IPS-15b (cell line): ENCODE results near the gene SPEG.
"Not testable (repeated sequence)": the region's sequence is repeated elsewhere in the genome, so short reads cannot be mapped to it uniquely, and the experiment has no call there.

Source experiments
- H3K27me3 ChIP-seq: one replicate; pipeline ENCODE4 v1.6.1; 2013; ENCODE audit warnings: low read length; ENCODE audit not compliant: control insufficient read depth, insufficient read depth
- H3K36me3 ChIP-seq: one replicate; pipeline ENCODE4 v1.6.1; 2013; ENCODE audit warnings: low read length; ENCODE audit not compliant: control insufficient read depth, insufficient read depth
- H3K4me1 ChIP-seq: one replicate; pipeline ENCODE4 v1.6.1; 2013; ENCODE audit warnings: mild to moderate bottlenecking, low read length; ENCODE audit not compliant: control insufficient read depth, insufficient read depth
- H3K4me3 ChIP-seq: one replicate; pipeline ENCODE4 v1.5.1; 2013; ENCODE audit warnings: low read depth, low read length
- H3K9ac ChIP-seq: one replicate; pipeline ENCODE4 v1.6.1; 2013; ENCODE audit warnings: low read depth, mild to moderate bottlenecking, low read length
- H3K9me3 ChIP-seq: one replicate; pipeline ENCODE4 v1.6.1; 2013; ENCODE audit warnings: mild to moderate bottlenecking, low read length; ENCODE audit not compliant: control insufficient read depth, insufficient read depth

SPEG gene

GRCh38 chr2:219405958-219406860 is 28.4 kb upstream of the SPEG start:
- no peaks in the 10 kb centered on the region for H3K9me3 ChIP-seq
- H3K4me3 ChIP-seq: no peak overlapping the region
- H3K4me1 ChIP-seq: peaks cover 8% of the 10 kb centered on the region
- no peak overlapping the region for H3K9ac ChIP-seq
- no peaks in the 10 kb centered on the region for H3K36me3 ChIP-seq
- H3K27me3 ChIP-seq: no peaks in the 10 kb centered on the region

GRCh38 chr2:219406861-219407230 is 27.8 kb upstream of the SPEG start:
- peaks cover 8% of the 10 kb centered on the region for H3K4me1 ChIP-seq
- no peak overlapping the region for H3K4me3 ChIP-seq
- no peaks in the 10 kb centered on the region for H3K36me3 ChIP-seq
- H3K27me3 ChIP-seq: no peaks in the 10 kb centered on the region
- H3K9me3 ChIP-seq: no peaks in the 10 kb centered on the region
- H3K9ac ChIP-seq: no peak overlapping the region

- H3K9ac ChIP-seq, H3K36me3 ChIP-seq, H3K4me1 ChIP-seq, H3K9me3 ChIP-seq, H3K27me3 ChIP-seq, H3K4me3 ChIP-seq: not testable (repeated sequence)
Observed at GRCh38 chr2:219407343-219407742, 27.3 kb upstream of the SPEG start.

GRCh38 chr2:219408204-219408603 is 26.4 kb upstream of the SPEG start:
- no peak overlapping the region for H3K9ac ChIP-seq
- peaks cover 3% of the 10 kb centered on the region for H3K4me1 ChIP-seq
- H3K4me3 ChIP-seq: no peak overlapping the region
- no peaks in the 10 kb centered on the region for H3K9me3 ChIP-seq
- H3K36me3 ChIP-seq: no peaks in the 10 kb centered on the region
- no peaks in the 10 kb centered on the region for H3K27me3 ChIP-seq

GRCh38 chr2:219408631-219409030 is 26.0 kb upstream of the SPEG start:
- Histone ChIP-seq H3K4me3 (no peak overlapping the region), H3K9me3 (no peaks in the 10 kb centered on the region), H3K4me1 (peaks cover 3% of the 10 kb centered on the region), H3K9ac (no peak overlapping the region), H3K36me3 (no peaks in the 10 kb centered on the region), H3K27me3 (no peaks in the 10 kb centered on the region)

- Histone ChIP-seq H3K4me1 (peaks cover 3% of the 10 kb centered on the region), H3K36me3 (no peaks in the 10 kb centered on the region), H3K9me3 (no peaks in the 10 kb centered on the region), H3K4me3 (no peak overlapping the region), H3K9ac (no peak overlapping the region), H3K27me3 (no peaks in the 10 kb centered on the region)
Observed at GRCh38 chr2:219409619-219410018, 25.0 kb upstream of the SPEG start.

GRCh38 chr2:219410390-219410789 is 24.3 kb upstream of the SPEG start:
- Histone ChIP-seq H3K4me3 (no peak overlapping the region), H3K36me3 (no peaks in the 10 kb centered on the region), H3K9ac (no peak overlapping the region), H3K27me3 (no peaks in the 10 kb centered on the region), H3K9me3 (no peaks in the 10 kb centered on the region), H3K4me1 (no peaks in the 10 kb centered on the region)

- H3K27me3 ChIP-seq: peaks cover 12% of the 10 kb centered on the region
- no peaks in the 10 kb centered on the region for H3K36me3 ChIP-seq
- H3K9me3 ChIP-seq: no peaks in the 10 kb centered on the region
- H3K9ac ChIP-seq: no peak overlapping the region
- no peak overlapping the region for H3K4me3 ChIP-seq
- H3K4me1 ChIP-seq: peaks cover 12% of the 10 kb centered on the region
Observed at GRCh38 chr2:219414857-219415256, 19.8 kb upstream of the SPEG start.

GRCh38 chr2:219415580-219416234 is 18.9 kb upstream of the SPEG start:
- H3K9ac ChIP-seq: no peak overlapping the region
- no peaks in the 10 kb centered on the region for H3K36me3 ChIP-seq
- H3K4me1 ChIP-seq: peaks cover 12% of the 10 kb centered on the region
- H3K9me3 ChIP-seq: no peaks in the 10 kb centered on the region
- H3K27me3 ChIP-seq: peaks cover 18% of the 10 kb centered on the region
- no peak overlapping the region for H3K4me3 ChIP-seq

GRCh38 chr2:219416235-219416602 is 18.4 kb upstream of the SPEG start:
- Histone ChIP-seq H3K9me3 (no peaks in the 10 kb centered on the region), H3K4me1 (peaks cover 12% of the 10 kb centered on the region), H3K27me3 (peaks cover 21% of the 10 kb centered on the region), H3K36me3 (no peaks in the 10 kb centered on the region), H3K4me3 (no peak overlapping the region), H3K9ac (no peak overlapping the region)

GRCh38 chr2:219416938-219417337 is 17.7 kb upstream of the SPEG start:
- H3K4me3 ChIP-seq: no peak overlapping the region
- H3K27me3 ChIP-seq: peaks cover 21% of the 10 kb centered on the region
- H3K4me1 ChIP-seq: peaks cover 12% of the 10 kb centered on the region
- H3K9ac ChIP-seq: no peak overlapping the region
- no peaks in the 10 kb centered on the region for H3K36me3 ChIP-seq
- no peaks in the 10 kb centered on the region for H3K9me3 ChIP-seq

GRCh38 chr2:219417374-219417773 is 17.3 kb upstream of the SPEG start:
- no peaks in the 10 kb centered on the region for H3K36me3 ChIP-seq
- no peak overlapping the region for H3K9ac ChIP-seq
- H3K27me3 ChIP-seq: peaks cover 21% of the 10 kb centered on the region
- H3K4me3 ChIP-seq: no peak overlapping the region
- no peaks in the 10 kb centered on the region for H3K9me3 ChIP-seq
- H3K4me1 ChIP-seq: peaks cover 12% of the 10 kb centered on the region
